ENCODE measurements around the gene TANC1.
A peak's percentile ranks its signal among the peaks of the same experiment; 100 is the strongest.

The TANC1 gene

GRCh38 chr2:158967114-158967730 lies 1.2 kb upstream of the TANC1 start:
- in situ Hi-C loops (cut with HindIII; ENCODE audit: low pct_unique_long_range_greater_than_20kb, low sequenced_read_pairs), result no loop called here
- no peak for DNase-seq (ENCODE audit: low read depth in 1 of 2, low spot score in 1 of 2)

GRCh38 chr2:158967731-158968395 lies 577 bp upstream of the TANC1 start:
- no peak for TF ChIP-seq JUND (IDR thresholded peaks at IDR 0.05; ENCODE audit: low read depth)
- in situ Hi-C loops (cut with HindIII; ENCODE audit: low pct_unique_long_range_greater_than_20kb, low sequenced_read_pairs), result no loop called here
- peak in 1 of 2 experiments; percentile 71 for DNase-seq (ENCODE audit: low read depth in 1 of 2, low spot score in 1 of 2)

More at GRCh38 chr2:158967114-158967730, 1.2 kb upstream of the TANC1 start:
- TF ChIP-seq JUND (IDR thresholded peaks at IDR 0.05; ENCODE audit: low read depth), result no peak

- in situ Hi-C loops (cut with HindIII; ENCODE audit: low pct_unique_long_range_greater_than_20kb, low sequenced_read_pairs), result no loop called here
- DNase-seq (ENCODE audit: low read depth in 1 of 2, low spot score in 1 of 2), result no peak
- TF ChIP-seq JUND (IDR thresholded peaks at IDR 0.05; ENCODE audit: low read depth), result no peak
These were observed 798 bp downstream of the TANC1 start for GRCh38 chr2:158969162-158969714.

- in situ Hi-C loops (cut with HindIII; ENCODE audit: low pct_unique_long_range_greater_than_20kb, low sequenced_read_pairs), result no loop called here
- peak in 1 of 2 experiments; percentile 42 for DNase-seq (ENCODE audit: low read depth in 1 of 2, low spot score in 1 of 2)
- TF ChIP-seq JUND (IDR thresholded peaks at IDR 0.05; ENCODE audit: low read depth), result no peak
These were observed 1.3 kb downstream of the TANC1 start for GRCh38 chr2:158969715-158970240.

GRCh38 chr2:158970241-158970751 lies 1.9 kb downstream of the TANC1 start:
- no peak for DNase-seq (ENCODE audit: low read depth in 1 of 2, low spot score in 1 of 2)
- in situ Hi-C loops (cut with HindIII; ENCODE audit: low pct_unique_long_range_greater_than_20kb, low sequenced_read_pairs), result no loop called here
- TF ChIP-seq JUND (IDR thresholded peaks at IDR 0.05; ENCODE audit: low read depth), result no peak

GRCh38 chr2:158973116-158973956 lies 4.9 kb downstream of the TANC1 start:
- peak in 1 of 2 experiments; percentile 75 for DNase-seq (ENCODE audit: low read depth in 1 of 2, low spot score in 1 of 2)
- in situ Hi-C loops (cut with HindIII; ENCODE audit: low pct_unique_long_range_greater_than_20kb, low sequenced_read_pairs), result no loop called here
- TF ChIP-seq JUND (IDR thresholded peaks at IDR 0.05; ENCODE audit: low read depth), result no peak

GRCh38 chr2:158975271-158975921 lies 7.0 kb downstream of the TANC1 start:
- in situ Hi-C loops (cut with HindIII; ENCODE audit: low pct_unique_long_range_greater_than_20kb, low sequenced_read_pairs), result no loop called here
- no peak for DNase-seq (ENCODE audit: low read depth in 1 of 2, low spot score in 1 of 2)
- no peak for TF ChIP-seq JUND (IDR thresholded peaks at IDR 0.05; ENCODE audit: low read depth)

- in situ Hi-C loops (cut with HindIII; ENCODE audit: low pct_unique_long_range_greater_than_20kb, low sequenced_read_pairs), result no loop called here
- no peak for TF ChIP-seq JUND (IDR thresholded peaks at IDR 0.05; ENCODE audit: low read depth)
- DNase-seq (ENCODE audit: low read depth in 1 of 2, low spot score in 1 of 2), result no peak
These were observed 11.3 kb downstream of the TANC1 start for GRCh38 chr2:158979772-158980171.

- no peak for TF ChIP-seq JUND (IDR thresholded peaks at IDR 0.05; ENCODE audit: low read depth)
- no peak for DNase-seq (ENCODE audit: low read depth in 1 of 2, low spot score in 1 of 2)
- in situ Hi-C loops (cut with HindIII; ENCODE audit: low pct_unique_long_range_greater_than_20kb, low sequenced_read_pairs), result no loop called here
These were observed 16.2 kb downstream of the TANC1 start for GRCh38 chr2:158984604-158985135.

GRCh38 chr2:158988501-158988900 lies 20.1 kb downstream of the TANC1 start:
- no peak for DNase-seq (ENCODE audit: low read depth in 1 of 2, low spot score in 1 of 2)
- in situ Hi-C loops (cut with HindIII; ENCODE audit: low pct_unique_long_range_greater_than_20kb, low sequenced_read_pairs), result no loop called here
- TF ChIP-seq JUND (IDR thresholded peaks at IDR 0.05; ENCODE audit: low read depth), result no peak

- DNase-seq (ENCODE audit: low read depth in 1 of 2, low spot score in 1 of 2), result no peak
- TF ChIP-seq JUND (IDR thresholded peaks at IDR 0.05; ENCODE audit: low read depth), result no peak
- in situ Hi-C loops (cut with HindIII; ENCODE audit: low pct_unique_long_range_greater_than_20kb, low sequenced_read_pairs), result no loop called here
These were observed 20.7 kb downstream of the TANC1 start for GRCh38 chr2:158989165-158989564.

Data from T47D (cell line).